ENCODE data around the gene IL1R1. TPM values are rescaled to one million over a fixed set of nuclear protein-coding genes. Genes with fewer than 3 reads are reported as not detected.
A peak's percentile ranks its signal among the peaks of the same experiment; 100 is the strongest.

The IL1R1 gene
- total and polyA plus RNA-seq, 10 donors: 7.6 to 163 (median 73.3) TPM

DNA sequence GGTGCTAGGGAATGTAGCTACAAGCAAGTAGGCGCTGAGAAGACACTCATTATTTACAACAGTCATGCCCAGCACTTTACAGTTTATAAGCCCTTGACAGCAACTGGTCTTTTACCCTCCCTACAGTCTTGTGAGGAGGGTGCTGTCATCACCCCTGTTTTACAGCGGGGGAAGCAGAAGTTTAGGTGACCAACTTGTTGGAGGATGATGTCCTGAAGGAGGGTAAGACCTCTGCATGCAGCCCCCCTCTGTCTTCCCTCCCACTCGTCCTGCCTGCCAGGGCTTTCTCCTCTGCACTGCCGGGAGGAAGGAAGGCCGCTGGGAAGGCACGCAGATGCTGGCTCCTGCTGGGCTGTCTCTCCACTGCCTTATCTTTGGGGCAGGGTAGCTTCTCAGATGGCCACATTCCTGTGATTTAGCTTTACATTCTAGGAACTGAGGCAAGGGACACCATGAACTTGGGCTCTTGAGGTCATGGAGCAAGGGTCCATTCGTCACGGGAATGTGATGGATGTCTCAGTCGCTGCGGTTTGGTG, 972 bp downstream of the IL1R1 start:
- H3K9me3 ChIP-seq: peaks cover 2 to 53% (median 44%) of the 10 kb centered on the region in 8 donors
- peaks cover 0 to 51% (median 0%) of the 10 kb centered on the region in 7 donors for H3K27me3 ChIP-seq (replicated peaks in 1 of 7)
- H3K4me3 ChIP-seq: peak overlapping the region; percentile 27 to 76 (median 44)
- H3K27ac ChIP-seq: peak overlapping the region in 7 of 8 donors; percentile 82 to 93 (median 89)
- no peak for DNase-seq
- intact Hi-C loops (cut with DNase I; ENCODE audit: low total_unique reads): no loop called here
- H3K4me1 ChIP-seq: peaks cover 0 to 49% (median 16%) of the 10 kb centered on the region in 6 donors
- 63 to 71% (median 67%) methylated on average over 10 of the region's 10 CpGs for WGBS, 5 donors
- peaks cover 0 to 33% (median 4%) of the 10 kb centered on the region in 6 donors for H3K36me3 ChIP-seq
- TF ChIP-seq, protein P1, sequence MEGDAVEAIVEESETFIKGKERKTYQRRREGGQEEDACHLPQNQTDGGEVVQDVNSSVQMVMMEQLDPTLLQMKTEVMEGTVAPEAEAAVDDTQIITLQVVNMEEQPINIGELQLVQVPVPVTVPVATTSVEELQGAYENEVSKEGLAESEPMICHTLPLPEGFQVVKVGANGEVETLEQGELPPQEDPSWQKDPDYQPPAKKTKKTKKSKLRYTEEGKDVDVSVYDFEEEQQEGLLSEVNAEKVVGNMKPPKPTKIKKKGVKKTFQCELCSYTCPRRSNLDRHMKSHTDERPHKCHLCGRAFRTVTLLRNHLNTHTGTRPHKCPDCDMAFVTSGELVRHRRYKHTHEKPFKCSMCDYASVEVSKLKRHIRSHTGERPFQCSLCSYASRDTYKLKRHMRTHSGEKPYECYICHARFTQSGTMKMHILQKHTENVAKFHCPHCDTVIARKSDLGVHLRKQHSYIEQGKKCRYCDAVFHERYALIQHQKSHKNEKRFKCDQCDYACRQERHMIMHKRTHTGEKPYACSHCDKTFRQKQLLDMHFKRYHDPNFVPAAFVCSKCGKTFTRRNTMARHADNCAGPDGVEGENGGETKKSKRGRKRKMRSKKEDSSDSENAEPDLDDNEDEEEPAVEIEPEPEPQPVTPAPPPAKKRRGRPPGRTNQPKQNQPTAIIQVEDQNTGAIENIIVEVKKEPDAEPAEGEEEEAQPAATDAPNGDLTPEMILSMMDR (IDR thresholded peaks at IDR 0.05 in 8 of 11, conservative IDR thresholded peaks at IDR 0.05 in 3 of 11): no peak
- peak; percentile 45 to 84 (median 75) for TF ChIP-seq POLR2AphosphoS5 (IDR thresholded peaks at IDR 0.05)

DNA sequence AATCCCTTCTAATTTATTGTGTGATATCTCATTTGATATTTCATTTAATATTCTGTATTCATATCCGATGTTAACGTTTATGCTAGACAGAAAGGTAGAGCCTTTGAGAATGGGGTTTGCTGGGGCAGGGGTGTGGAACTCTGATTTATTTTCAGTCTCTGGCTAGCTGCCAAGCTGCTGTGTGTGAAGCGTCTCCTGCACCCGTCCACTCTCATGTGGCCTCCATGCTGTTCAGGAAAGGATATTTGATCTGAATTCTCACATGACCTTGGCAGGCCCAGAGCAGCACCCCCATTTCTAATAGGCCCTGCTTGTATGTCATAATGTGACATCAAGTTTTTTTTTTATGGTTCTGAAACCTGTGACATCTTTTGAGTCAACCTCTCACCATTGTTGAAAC, 1.6 kb downstream of the IL1R1 start:
- intact Hi-C loops (cut with DNase I; ENCODE audit: low total_unique reads): no loop called here
- Histone ChIP-seq H3K4me3 (peak overlapping the region; percentile 27 to 76 (median 44)), H3K4me1 (peaks cover 0 to 45% (median 16%) of the 10 kb centered on the region in 6 donors), H3K27ac (peak overlapping the region in 7 of 8 donors; percentile 82 to 93 (median 89)), H3K9me3 (peaks cover 2 to 59% (median 50%) of the 10 kb centered on the region in 8 donors), H3K36me3 (peaks cover 0 to 33% (median 4%) of the 10 kb centered on the region in 6 donors), H3K27me3 (replicated peaks in 1 of 7) (peaks cover 0 to 51% (median 0%) of the 10 kb centered on the region in 7 donors)
- DNase-seq: no peak
- 65 to 75% (median 70%) methylated on average over 4 of the region's 4 CpGs for WGBS, 5 donors
- TF ChIP-seq POLR2A (IDR thresholded peaks at IDR 0.05): no peak
- TF ChIP-seq POLR2AphosphoS5 (IDR thresholded peaks at IDR 0.05): peak in 1 of 3 donors; percentile 49
- TF ChIP-seq, protein P1 (IDR thresholded peaks at IDR 0.05 in 8 of 11, conservative IDR thresholded peaks at IDR 0.05 in 3 of 11): no peak

DNA sequence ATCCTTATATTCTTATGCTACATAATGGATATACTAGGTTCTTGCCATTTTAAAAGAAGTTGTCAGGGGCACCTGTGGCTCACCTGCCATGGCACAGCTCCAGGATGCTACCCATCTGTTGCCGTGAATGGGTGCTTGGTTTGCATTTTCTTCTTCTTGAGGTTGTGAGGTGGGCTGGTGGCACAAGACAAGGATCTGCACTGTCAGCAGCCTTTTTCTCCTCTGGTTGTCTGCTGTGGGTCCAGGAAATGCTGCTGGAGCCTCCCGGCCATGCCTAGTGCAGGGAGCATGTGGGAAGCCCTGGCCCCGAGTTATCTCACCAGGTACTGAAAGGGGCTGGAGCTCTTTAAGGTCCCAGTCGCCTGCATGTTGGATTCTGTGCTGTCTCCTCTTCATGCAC, 2.6 kb downstream of the IL1R1 start:
- Histone ChIP-seq H3K36me3 (peaks cover 0 to 36% (median 4%) of the 10 kb centered on the region in 6 donors), H3K9me3 (peaks cover 2 to 69% (median 56%) of the 10 kb centered on the region in 8 donors), H3K4me3 (peak overlapping the region in 2 of 8 donors; percentile 51 to 76), H3K27ac (peak overlapping the region in 1 of 8 donors; percentile 93), H3K27me3 (replicated peaks in 1 of 7) (peaks cover 0 to 51% (median 0%) of the 10 kb centered on the region in 7 donors), H3K4me1 (peaks cover 0 to 46% (median 20%) of the 10 kb centered on the region in 6 donors)
- 91 to 94% (median 93%) methylated on average over 3 to 4 of the region's 4 CpGs for WGBS, 5 donors
- DNase-seq: no peak
- no peak for TF ChIP-seq POLR2A (IDR thresholded peaks at IDR 0.05)
- TF ChIP-seq, protein P1 (IDR thresholded peaks at IDR 0.05 in 8 of 11, conservative IDR thresholded peaks at IDR 0.05 in 3 of 11): no peak
- intact Hi-C loops (cut with DNase I; ENCODE audit: low total_unique reads): no loop called here

DNA sequence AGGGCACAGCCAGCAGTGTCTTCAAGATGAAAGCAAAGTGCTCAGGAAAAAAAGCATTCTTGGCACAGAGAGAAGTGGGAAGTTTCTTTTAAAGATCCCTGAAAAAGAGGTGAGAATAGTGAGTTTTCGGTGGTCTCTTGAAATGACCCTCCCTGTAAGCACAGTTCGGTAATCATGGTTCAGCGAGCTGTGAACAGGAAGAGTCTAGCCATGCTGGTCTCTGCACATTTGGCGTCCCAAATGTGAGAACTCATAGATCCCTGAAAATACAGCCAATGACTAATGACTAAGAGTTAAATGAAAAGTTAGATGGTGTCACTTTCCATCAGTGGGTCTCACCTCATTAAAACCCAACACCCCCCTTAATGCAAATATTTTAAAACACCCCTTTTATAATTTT, 3.4 kb downstream of the IL1R1 start:
- TF ChIP-seq, protein P1 (IDR thresholded peaks at IDR 0.05 in 8 of 11, conservative IDR thresholded peaks at IDR 0.05 in 3 of 11): no peak
- TF ChIP-seq POLR2AphosphoS5 (IDR thresholded peaks at IDR 0.05) (no peak), POLR2A (IDR thresholded peaks at IDR 0.05) (no peak)
- peaks cover 0 to 43% (median 4%) of the 10 kb centered on the region in 6 donors for H3K36me3 ChIP-seq
- DNase-seq: no peak
- peak overlapping the region in 1 of 8 donors; percentile 76 for H3K4me3 ChIP-seq
- WGBS, 5 donors: 85 to 95% (median 92%) methylated on average over 4 of the region's 4 CpGs
- H3K27ac ChIP-seq: no peak overlapping the region
- intact Hi-C loops (cut with DNase I; ENCODE audit: low total_unique reads): no loop called here
- peaks cover 2 to 72% (median 56%) of the 10 kb centered on the region in 8 donors for H3K9me3 ChIP-seq
- peaks cover 0 to 52% (median 16%) of the 10 kb centered on the region in 6 donors for H3K4me1 ChIP-seq
- H3K27me3 ChIP-seq (replicated peaks in 1 of 7): peaks cover 0 to 43% (median 0%) of the 10 kb centered on the region in 7 donors

All from spleen (tissue), 11 donors.